Activated CD4-positive, alpha-beta T cell treated with anti-CD3 and anti-CD28 coated beads, Interleukin-2, amount 10 ng/mL, durations not matched to agents 24 days and 14 days (primary cell): ENCODE data around the gene ATF4. TPM values are rescaled to one million over a fixed set of nuclear protein-coding genes. Genes with fewer than 3 reads are reported as not detected.
"Not testable (repeated sequence)": the region's sequence is repeated elsewhere in the genome, so short reads cannot be mapped to it uniquely, and the experiment has no call there.

Experiments
- DNase-seq: peaks from one replicate; pipeline ENCODE4 v3.0.0; 2022
- H3K27ac Mint-ChIP-seq: one replicate; pipeline ENCODE4 v1.8.0; 2022; ENCODE audit warnings: mild to moderate bottlenecking, mixed read lengths
- H3K27me3 Mint-ChIP-seq: one replicate; pipeline ENCODE4 v1.8.0; 2022; ENCODE audit warnings: mixed read lengths
- H3K36me3 Mint-ChIP-seq: one replicate; pipeline ENCODE4 v1.8.0; 2022; ENCODE audit warnings: low read depth, mild to moderate bottlenecking, mixed read lengths
- H3K4me1 Mint-ChIP-seq: one replicate; pipeline ENCODE4 v1.8.0; 2021; ENCODE audit warnings: mixed read lengths
- H3K4me3 Mint-ChIP-seq: one replicate; pipeline ENCODE4 v1.8.0; 2022; ENCODE audit warnings: mild to moderate bottlenecking, moderate library complexity, mixed read lengths
- H3K9me3 Mint-ChIP-seq: one replicate; pipeline ENCODE4 v1.8.0; 2021; ENCODE audit warnings: mixed read lengths
- intact Hi-C: fragments of 100-400 bp; cut with micrococcal nuclease; formaldehyde crosslinking; loops from one replicate; pipeline ENCODE4 v1.15.1; 2023
- total RNA-seq: library from RNA; stranded (reverse); gene quantifications from 2 replicates; pipeline ENCODE4 v1.2.3, GENCODE V29; 2022

ATF4 gene
- total RNA-seq, 1 donor from 2014 or later: 392 TPM

DNA sequence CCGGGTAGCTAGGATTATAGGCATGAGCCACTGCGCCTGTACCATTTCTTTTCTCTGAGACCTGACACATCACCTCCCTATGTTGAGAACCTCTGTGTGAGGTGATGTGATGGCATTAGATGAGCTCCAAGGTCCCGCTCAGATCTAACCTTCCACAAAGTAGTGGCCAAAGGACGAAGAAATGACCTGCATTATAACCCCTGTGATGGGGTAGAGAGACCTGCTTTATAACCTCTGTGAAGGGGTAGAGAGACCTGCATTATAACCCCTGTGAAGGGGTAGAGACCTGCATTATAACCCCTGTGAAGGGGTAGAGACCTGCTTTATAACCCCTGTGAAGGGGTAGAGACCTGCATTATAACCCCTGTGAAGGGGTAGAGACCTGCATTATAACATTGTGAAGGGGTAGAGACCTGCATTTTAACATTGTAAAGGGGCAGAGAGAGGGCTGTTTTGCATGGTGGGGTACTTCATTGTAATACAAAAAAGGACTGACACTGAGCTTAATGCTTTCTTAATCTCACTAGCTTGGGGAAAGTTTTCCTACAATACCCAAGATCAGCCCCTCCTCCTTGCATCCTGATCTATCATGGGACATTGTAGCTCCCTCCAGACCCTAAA, 9.7 kb upstream of the ATF4 start:
- Mint-ChIP-seq H3K27me3 (no peaks in the 10 kb centered on the region), H3K4me1 (peaks cover 28% of the 10 kb centered on the region), H3K27ac (no peak overlapping the region), H3K4me3 (no peak overlapping the region), H3K9me3 (no peaks in the 10 kb centered on the region), H3K36me3 (peaks cover 80% of the 10 kb centered on the region)
- no peak for DNase-seq
- intact Hi-C loops: no loop called here

DNA sequence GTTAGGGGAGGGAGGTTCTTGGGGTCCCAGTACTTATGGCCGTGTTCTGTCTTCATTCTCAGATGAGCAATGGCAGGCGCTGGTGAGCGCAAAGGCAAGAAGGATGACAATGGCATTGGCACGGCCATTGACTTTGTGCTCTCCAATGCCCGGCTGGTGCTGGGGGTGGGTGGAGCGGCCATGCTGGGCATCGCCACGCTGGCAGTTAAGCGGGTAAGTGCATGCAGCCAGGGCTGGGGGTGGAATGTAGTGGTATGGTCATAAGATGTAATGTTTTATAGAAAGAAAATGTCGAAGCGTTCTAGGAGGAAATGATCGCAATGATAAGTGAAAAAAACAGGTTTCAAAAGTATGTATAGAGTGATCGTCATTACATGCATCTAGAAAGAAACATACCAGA, 9.1 kb upstream of the ATF4 start:
- peaks cover 30% of the 10 kb centered on the region for H3K4me1 Mint-ChIP-seq
- intact Hi-C loops: no loop called here
- peaks cover 80% of the 10 kb centered on the region for H3K36me3 Mint-ChIP-seq
- H3K27ac Mint-ChIP-seq: no peak overlapping the region
- no peaks in the 10 kb centered on the region for H3K27me3 Mint-ChIP-seq
- no peaks in the 10 kb centered on the region for H3K9me3 Mint-ChIP-seq
- no peak for DNase-seq
- H3K4me3 Mint-ChIP-seq: no peak overlapping the region

DNA sequence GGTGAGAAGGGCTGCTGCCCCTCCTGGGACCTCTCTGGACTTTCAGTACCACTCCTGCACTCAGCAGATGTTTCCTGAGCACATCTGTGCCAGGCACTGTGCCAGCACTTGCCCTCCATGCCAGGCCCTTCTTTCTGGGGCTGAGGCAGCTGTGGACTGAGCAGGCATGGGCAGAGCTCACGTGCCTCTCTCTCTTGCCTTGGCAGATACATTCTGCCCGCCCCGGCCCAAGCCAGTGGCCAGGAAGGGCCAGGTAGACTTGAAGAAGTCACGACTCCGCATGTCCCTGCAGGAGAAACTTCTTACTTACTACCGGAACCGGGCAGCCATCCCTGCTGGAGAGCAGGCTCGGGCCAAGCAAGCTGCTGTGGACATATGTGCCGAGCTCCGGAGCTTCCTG, 8.3 kb upstream of the ATF4 start:
- no peak for DNase-seq
- H3K4me3 Mint-ChIP-seq: no peak overlapping the region
- intact Hi-C loops: no loop called here
- no peaks in the 10 kb centered on the region for H3K27me3 Mint-ChIP-seq
- peaks cover 28% of the 10 kb centered on the region for H3K4me1 Mint-ChIP-seq
- peaks cover 75% of the 10 kb centered on the region for H3K36me3 Mint-ChIP-seq
- H3K27ac Mint-ChIP-seq: no peak overlapping the region
- no peaks in the 10 kb centered on the region for H3K9me3 Mint-ChIP-seq

DNA sequence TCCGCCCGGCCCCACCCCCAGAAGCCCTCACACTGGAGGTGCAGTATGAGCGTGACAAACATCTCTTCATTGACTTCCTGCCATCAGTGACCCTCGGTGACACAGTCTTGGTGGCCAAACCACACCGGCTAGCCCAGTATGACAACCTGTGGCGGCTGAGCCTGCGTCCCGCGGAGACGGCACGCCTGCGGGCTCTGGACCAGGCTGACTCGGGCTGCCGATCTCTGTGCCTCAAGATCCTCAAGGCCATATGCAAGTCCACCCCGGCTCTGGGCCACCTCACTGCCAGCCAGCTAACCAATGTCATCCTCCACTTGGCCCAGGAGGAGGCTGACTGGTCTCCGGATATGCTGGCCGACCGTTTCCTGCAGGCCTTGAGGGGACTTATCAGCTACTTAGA, 6.6 kb upstream of the ATF4 start:
- H3K36me3 Mint-ChIP-seq: peaks cover 69% of the 10 kb centered on the region
- no peak for DNase-seq
- H3K27ac Mint-ChIP-seq: no peak overlapping the region
- peaks cover 26% of the 10 kb centered on the region for H3K4me1 Mint-ChIP-seq
- H3K27me3 Mint-ChIP-seq: no peaks in the 10 kb centered on the region
- no peak overlapping the region for H3K4me3 Mint-ChIP-seq
- H3K9me3 Mint-ChIP-seq: no peaks in the 10 kb centered on the region
- intact Hi-C loops: no loop called here

DNA sequence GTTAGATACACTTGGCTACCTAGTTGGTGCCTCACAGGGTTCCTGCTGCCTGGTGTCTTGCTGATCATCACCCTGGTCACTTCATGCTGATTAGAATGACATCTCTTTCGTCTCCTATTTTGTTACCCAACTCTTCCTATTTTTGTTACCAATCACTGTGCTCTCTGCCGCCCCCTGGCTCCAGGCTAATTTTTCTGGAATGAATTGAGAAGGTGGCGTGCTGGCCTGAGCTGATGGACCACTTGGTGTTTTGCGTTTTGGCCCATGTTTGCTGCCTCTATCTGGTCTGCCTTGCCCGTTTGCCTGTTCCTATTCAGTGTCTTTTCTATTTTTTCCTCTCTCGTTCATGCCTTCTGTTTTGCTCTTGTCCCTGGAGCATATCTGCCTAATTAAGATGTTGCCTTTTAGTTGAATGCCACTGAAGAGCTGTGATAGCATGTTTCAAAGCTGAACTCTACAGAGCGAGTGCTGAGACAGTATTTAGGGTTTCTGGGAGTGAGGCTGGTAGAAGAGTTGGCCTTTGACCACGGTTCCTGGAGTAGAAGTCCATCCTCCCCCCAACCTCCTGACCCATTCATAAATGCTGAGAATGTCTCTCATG, 5.9 kb upstream of the ATF4 start:
- no peaks in the 10 kb centered on the region for H3K9me3 Mint-ChIP-seq
- DNase-seq: peak; percentile 88
- H3K27ac Mint-ChIP-seq: peak overlapping the region; percentile 0
- peaks cover 64% of the 10 kb centered on the region for H3K36me3 Mint-ChIP-seq
- H3K27me3 Mint-ChIP-seq: no peaks in the 10 kb centered on the region
- intact Hi-C loops: no loop called here
- H3K4me1 Mint-ChIP-seq: peaks cover 26% of the 10 kb centered on the region
- H3K4me3 Mint-ChIP-seq: no peak overlapping the region

DNA sequence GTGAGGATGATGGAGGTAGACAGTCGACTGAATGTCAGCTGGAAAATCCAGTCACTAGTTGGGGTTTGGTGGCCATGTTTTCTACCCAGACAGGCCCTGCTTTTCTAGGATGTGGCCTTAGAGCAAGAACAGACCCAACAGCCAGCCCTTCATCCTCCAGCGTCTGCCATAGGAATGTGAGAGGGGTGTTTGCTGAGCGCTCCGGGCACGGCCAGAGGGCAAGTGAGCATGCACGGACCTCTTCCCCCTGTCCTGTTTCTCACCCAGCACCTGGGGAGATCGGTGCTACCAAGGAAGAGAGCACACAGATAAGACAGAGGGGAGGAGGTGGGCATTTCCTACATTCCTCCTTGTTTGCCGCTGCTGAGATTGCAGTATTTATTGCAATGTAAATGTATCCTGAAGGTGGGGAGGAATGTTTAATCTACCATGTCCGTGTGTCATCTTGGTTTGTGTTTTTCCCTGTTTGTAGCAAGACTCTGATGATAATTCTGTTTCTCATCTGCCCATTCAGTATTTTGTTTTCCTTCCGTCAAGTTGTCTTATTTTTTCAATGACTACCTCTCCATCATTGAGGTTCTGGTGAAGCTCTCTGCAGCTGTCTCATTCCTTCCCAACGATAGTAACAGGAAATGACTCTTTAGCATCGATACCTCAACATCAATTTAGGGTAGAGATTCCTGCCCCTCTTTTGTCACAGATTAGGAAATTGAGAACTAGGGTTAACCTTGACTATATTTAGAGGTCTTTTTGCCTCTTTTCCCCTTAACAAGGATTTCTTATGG, 4.9 kb upstream of the ATF4 start:
- Mint-ChIP-seq H3K27ac (peak overlapping the region; percentile 50), H3K36me3 (peaks cover 60% of the 10 kb centered on the region), H3K27me3 (peaks cover 2% of the 10 kb centered on the region), H3K4me1 (peaks cover 25% of the 10 kb centered on the region), H3K4me3 (peak overlapping the region; percentile 3), H3K9me3 (no peaks in the 10 kb centered on the region)
- intact Hi-C loops: no loop called here
- DNase-seq: no peak

DNA sequence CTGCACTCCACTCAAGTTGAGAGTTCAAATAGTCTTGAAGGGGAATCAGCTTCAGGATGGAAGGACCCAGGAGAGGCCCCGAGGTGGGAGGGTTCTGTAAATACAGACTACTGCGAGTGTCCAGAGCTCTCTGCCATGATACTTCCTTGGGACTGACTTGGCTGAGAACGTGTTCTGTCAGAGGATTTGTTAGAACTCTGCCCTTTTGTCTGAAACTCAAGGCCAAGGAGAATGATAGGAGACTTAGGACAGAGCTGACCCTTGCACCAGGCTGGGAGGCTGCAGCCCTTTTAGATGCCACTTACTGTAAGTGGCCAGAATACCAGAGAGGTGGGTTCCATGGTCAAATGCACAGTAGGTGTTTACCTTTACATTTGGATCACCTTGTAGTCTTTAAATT, 2.9 kb upstream of the ATF4 start:
- intact Hi-C loops: no loop called here
- peaks cover 2% of the 10 kb centered on the region for H3K27me3 Mint-ChIP-seq
- H3K27ac Mint-ChIP-seq: no peak overlapping the region
- H3K9me3 Mint-ChIP-seq: no peaks in the 10 kb centered on the region
- peaks cover 64% of the 10 kb centered on the region for H3K36me3 Mint-ChIP-seq
- H3K4me1 Mint-ChIP-seq: peaks cover 35% of the 10 kb centered on the region
- DNase-seq: no peak
- no peak overlapping the region for H3K4me3 Mint-ChIP-seq

DNA sequence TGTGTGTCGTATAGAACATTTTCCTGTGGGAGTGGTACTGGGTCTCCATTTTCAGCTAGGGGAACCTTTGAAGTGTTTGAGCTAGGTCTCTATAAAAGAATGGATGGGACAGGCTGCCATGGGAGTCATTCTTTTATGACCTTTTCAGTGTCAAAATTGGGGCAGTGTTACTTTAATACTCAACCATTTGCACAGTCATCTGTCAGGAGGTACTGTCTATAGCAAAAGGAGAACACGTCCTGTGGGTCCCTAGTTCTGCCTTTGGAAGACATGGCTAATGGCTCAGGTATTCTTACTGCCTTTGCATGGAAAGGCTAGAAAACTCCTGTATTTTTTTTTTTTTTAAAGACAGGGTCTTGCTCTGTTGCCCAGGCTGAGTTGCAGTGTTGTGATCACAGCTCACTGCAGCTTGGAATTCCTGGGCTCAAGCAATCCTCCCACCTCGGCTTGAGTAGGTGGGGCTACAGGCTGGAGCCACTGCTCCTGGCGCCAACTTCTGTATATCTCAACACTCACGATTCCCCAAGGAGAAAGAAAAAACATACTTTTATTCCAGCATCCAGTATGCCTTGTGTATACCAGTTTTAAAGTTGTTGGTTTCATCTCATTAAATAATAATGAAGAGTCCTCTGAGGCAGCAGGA, 2.1 kb upstream of the ATF4 start:
- H3K4me3 Mint-ChIP-seq: peak overlapping the region; percentile 93
- no peaks in the 10 kb centered on the region for H3K9me3 Mint-ChIP-seq
- peaks cover 2% of the 10 kb centered on the region for H3K27me3 Mint-ChIP-seq
- peaks cover 65% of the 10 kb centered on the region for H3K36me3 Mint-ChIP-seq
- no peak for DNase-seq
- intact Hi-C loops: no loop called here
- H3K27ac Mint-ChIP-seq: peak overlapping the region; percentile 98
- H3K4me1 Mint-ChIP-seq: peaks cover 43% of the 10 kb centered on the region

DNA sequence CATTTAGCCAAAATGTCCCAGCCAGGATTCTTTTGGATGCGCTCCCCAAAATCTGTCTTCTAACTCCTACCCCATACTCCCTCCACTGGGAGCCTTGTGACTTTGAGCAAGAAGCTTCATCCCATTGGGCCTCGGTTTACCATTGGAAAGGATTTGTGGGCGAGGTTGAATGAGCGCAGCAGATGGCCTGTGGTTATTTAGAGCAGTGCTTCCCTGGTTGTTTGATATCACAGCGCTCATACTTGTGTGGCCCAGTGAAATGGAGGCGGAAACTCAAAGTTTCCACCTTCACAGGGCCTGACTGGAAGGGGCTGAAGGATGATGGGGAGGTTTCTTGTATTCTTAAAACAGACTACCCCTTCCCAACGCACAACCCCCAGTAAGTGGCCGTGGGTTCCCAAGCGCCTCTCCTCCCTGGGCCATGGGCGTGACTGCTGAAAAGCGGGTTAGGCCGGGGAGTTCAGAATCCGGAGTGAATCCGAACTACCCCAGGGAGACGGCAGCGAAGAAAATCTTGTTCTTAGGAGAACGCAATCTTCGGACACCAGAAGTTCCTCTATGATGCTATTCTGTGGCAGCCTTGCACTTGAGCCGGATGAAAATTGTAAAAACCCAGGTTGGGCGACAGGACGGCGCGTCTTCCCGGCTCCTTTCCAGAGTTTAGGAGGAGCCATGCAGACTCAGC, 1.2 kb upstream of the ATF4 start:
- DNase-seq: no peak
- peak overlapping the region; percentile 98 for H3K27ac Mint-ChIP-seq
- peak overlapping the region; percentile 93 for H3K4me3 Mint-ChIP-seq
- peaks cover 63% of the 10 kb centered on the region for H3K36me3 Mint-ChIP-seq
- H3K4me1 Mint-ChIP-seq: peaks cover 46% of the 10 kb centered on the region
- intact Hi-C loops: no loop called here
- no peaks in the 10 kb centered on the region for H3K9me3 Mint-ChIP-seq
- peaks cover 2% of the 10 kb centered on the region for H3K27me3 Mint-ChIP-seq

DNA sequence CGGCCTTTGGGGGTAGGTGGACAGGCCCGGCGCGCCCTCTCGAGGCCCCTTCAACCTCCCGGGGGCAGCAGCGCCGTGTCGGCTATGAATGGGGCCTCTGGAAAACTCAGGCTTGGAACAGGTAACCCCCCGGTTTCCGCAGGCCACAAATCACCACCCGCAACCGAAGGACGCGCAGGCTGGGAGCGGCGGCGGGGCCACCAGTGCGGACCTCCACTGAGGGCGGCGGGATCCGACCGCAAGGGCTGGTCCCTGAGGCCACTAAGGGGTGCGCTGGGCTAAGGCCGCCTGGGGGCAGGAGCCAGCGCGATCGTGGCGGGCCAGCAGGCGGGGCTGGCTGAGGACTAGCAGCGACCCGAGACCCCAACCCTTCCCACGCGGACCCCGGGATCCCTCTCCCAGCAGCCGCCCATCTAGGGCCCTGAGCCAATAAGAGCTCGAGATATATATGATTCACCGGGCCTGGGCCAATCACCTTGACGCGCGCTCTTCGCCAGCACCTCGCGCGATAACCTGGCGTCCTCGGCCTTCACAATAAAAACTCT, 609 bp upstream of the ATF4 start:
- Mint-ChIP-seq H3K27ac (peak overlapping the region; percentile 98), H3K9me3 (no peaks in the 10 kb centered on the region), H3K4me3 (peak overlapping the region; percentile 93), H3K36me3 (peaks cover 63% of the 10 kb centered on the region), H3K27me3 (peaks cover 2% of the 10 kb centered on the region), H3K4me1 (peaks cover 45% of the 10 kb centered on the region)
- intact Hi-C loops: loop anchor here (1.0 to 10.0 kb wide), 5 partner anchors 13 to 1765 kb away; partner anchors contain the start of genes MIEF1, RANGAP1, RPL3 and RPS19BP1
- peak; percentile 99 for DNase-seq

DNA sequence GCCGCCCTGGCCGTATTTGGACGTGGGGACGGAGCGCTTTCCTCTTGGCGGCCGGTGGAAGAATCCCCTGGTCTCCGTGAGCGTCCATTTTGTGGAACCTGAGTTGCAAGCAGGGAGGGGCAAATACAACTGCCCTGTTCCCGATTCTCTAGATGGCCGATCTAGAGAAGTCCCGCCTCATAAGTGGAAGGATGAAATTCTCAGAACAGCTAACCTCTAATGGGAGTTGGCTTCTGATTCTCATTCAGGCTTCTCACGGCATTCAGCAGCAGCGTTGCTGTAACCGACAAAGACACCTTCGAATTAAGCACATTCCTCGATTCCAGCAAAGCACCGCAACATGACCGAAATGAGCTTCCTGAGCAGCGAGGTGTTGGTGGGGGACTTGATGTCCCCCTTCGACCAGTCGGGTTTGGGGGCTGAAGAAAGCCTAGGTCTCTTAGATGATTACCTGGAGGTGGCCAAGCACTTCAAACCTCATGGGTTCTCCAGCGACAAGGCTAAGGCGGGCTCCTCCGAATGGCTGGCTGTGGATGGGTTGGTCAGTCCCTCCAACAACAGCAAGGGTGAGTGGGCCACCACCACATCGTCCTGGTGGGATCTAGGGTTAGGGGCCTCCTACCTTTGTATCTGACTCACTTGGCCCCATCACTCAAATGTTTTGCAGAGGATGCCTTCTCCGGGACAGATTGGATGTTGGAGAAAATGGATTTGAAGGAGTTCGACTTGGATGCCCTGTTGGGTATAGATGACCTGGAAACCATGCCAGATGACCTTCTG, 934 bp downstream of the ATF4 start:
- H3K9me3 Mint-ChIP-seq, H3K27me3 Mint-ChIP-seq: not testable (repeated sequence)
- Mint-ChIP-seq H3K27ac (peak overlapping the region; percentile 98), H3K4me1 (peaks cover 50% of the 10 kb centered on the region), H3K4me3 (peak overlapping the region; percentile 93), H3K36me3 (peaks cover 60% of the 10 kb centered on the region)
- peak; percentile 72 for DNase-seq
- intact Hi-C loops: loop anchor here (2.0 to 10.0 kb wide), 2 partner anchors 122 to 1764 kb away; partner anchors contain the start of genes RANGAP1 and TAB1

DNA sequence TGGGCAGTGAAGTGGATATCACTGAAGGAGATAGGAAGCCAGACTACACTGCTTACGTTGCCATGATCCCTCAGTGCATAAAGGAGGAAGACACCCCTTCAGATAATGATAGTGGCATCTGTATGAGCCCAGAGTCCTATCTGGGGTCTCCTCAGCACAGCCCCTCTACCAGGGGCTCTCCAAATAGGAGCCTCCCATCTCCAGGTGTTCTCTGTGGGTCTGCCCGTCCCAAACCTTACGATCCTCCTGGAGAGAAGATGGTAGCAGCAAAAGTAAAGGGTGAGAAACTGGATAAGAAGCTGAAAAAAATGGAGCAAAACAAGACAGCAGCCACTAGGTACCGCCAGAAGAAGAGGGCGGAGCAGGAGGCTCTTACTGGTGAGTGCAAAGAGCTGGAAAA, 1.7 kb downstream of the ATF4 start:
- not testable (repeated sequence) for H3K9me3 Mint-ChIP-seq, DNase-seq, H3K27me3 Mint-ChIP-seq
- peak overlapping the region; percentile 93 for H3K4me3 Mint-ChIP-seq
- peaks cover 55% of the 10 kb centered on the region for H3K4me1 Mint-ChIP-seq
- H3K27ac Mint-ChIP-seq: peak overlapping the region; percentile 98
- intact Hi-C loops: loop anchor here (10.0 kb wide), 1 partner anchor 1763 kb away; the partner anchor contains the start of gene RANGAP1
- H3K36me3 Mint-ChIP-seq: peaks cover 61% of the 10 kb centered on the region
